Stimulated activated CD8-positive, alpha-beta memory T cell treated with anti-CD3 and anti-CD28 coated beads, Interleukin-4, amount 100 ng/mL, for 24 hours (primary cell): ENCODE data around the gene EFCAB5.
"Not testable (repeated sequence)": the region's sequence is repeated elsewhere in the genome, so short reads cannot be mapped to it uniquely, and the experiment has no call there.

Experiments used
- DNase-seq: peaks from one replicate; pipeline ENCODE4 v3.0.0-alpha.2; 2020; ENCODE audit warnings: low read depth

EFCAB5 gene

DNA sequence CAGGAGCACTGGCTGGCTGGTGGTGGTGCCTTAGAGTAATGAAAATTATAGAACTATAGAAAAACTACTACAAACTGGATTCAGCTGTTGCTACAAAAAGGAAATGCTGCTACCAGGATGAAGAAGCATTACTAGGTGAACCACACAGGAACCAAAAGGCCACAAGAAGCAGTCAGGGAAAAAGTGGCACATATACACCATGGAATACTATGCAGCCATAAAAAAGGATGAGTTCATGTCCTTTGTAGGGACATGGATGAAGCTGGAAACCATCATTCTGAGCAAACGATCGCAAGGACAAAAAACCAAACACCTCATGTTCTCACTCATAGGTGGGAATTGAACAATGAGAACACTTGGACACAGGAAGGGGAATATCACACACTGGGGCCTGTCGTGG is 5.5 kb upstream of the EFCAB5 start:
- not testable (repeated sequence) for DNase-seq

DNA sequence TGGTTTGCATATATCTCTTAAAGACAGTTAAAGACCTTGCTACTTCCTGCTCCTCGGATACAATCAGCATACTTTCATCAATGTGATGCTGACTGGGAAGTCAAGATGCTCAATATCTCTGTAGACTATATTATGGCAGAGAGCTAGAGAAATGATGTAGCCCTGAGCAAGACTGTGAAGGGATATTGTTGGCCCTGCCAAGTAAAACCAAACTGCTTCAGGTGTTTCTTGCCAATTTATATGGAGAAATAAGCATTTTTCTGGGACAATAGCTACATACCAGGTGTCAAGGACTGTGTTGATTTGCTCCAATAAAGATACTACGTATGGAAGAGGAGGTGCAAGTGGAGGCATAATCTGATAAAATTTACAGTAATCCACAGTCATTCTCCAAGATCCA is 4.7 kb upstream of the EFCAB5 start:
- no peak for DNase-seq

DNA sequence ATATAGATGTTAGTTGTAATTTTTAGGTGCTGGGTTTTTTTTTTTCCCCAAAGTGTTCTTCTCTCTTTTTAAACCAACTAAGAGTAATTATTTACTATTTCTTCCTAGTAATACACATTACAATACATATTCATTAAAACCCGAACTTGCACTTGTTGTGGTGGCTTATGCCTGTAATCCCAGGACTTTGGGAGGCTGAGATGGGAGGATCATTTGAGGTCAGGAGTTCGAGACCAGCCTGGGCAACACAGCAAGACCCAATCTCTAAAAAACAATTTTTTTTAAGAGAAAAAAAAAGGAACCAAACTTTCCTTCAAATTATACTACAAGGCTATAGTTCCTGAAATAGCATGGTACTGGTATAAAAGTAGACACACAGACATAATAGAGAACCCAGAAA is 3.8 kb downstream of the EFCAB5 start:
- no peak for DNase-seq

DNA sequence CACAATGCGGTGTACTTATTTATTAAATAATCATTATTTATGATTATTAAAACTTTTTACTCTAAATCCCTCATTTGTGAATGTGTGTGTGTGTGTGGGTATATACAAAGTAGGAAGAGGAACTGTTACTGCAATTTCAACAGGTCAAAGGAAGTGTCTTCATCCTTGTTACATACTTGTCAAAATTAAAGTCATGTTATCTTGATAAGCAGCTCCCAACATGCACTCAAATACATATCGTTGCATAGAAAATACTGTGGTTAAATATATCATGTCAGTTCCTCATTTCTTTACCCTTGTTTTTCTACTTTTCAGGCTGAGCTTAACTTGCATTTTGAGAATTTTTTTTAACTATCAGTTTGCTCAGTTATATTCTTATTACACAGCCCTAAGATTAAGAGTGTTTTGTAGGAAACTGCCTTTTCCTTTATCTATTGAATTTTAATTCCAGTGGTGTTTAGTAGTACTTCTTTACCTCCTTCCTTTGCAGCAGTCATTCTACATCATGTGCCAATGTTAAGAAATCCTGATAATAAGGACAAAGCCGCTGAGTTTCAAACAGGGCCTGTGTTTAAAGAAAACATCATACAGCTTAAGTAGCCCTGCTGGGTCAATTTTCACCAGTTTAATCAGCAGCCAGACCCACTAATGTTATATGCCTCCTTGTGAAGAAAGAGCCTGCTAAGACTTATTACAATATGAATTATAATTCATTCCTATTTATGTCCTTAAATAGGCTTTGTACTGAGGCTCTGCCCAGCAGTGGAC is 7.2 kb downstream of the EFCAB5 start:
- no peak for DNase-seq

DNA sequence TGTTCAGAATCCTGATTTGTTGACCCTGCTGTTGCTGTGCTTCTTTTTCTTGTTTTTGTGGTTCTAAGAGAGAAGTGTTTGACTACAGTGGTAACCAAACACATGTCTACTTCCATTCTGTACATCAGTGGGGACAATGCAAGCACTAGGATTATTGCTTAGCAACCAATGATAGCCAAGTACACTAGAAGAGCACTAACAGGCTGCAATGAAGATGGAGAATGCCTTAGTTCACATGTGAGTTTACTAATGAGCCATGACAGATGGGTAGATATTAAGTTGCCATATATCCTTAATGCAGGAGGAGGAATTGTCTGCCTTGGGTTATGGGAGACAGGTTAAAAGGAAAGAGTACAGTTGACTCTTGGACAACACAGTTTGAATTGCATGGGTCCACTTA is 8.3 kb downstream of the EFCAB5 start:
- DNase-seq = no peak

DNA sequence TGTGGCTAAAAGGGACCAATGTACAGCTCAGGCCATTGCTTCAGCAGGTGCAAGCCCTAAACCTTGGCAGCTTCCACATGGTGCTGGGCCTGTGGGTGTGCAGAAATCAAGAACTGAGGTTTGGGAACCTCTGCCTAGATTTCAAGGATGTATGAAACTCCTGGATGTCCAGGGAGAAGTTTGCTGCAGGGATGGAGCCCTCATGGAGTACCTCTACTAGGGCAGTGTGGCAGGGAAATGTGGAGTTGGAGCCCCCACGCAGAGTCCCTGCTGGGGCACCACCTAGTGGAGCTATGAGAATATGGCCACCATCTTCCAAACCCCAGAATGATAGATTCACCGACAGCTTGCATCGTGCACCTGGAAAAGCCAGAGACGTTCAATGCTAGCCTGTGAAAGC is 13.0 kb downstream of the EFCAB5 start:
- no peak for DNase-seq

DNA sequence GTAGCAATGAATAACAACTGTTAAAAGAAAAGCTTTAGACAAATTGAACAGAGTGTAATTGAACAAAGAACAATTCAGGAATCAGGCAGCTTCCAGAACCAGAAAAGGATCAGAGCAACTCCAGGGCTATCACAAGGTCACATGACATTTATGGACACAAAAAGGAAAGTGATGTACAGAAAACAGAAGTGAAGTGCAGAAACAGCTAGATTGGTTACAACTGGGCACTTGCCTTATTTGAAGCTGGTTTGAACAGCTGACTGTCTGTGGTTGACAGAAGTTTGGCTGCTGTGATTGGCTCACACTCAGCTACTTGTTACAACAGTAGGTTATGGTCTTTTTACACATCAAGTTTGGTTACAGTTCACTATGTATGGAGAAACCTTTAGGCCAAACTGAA is 14.8 kb downstream of the EFCAB5 start:
- no peak for DNase-seq

DNA sequence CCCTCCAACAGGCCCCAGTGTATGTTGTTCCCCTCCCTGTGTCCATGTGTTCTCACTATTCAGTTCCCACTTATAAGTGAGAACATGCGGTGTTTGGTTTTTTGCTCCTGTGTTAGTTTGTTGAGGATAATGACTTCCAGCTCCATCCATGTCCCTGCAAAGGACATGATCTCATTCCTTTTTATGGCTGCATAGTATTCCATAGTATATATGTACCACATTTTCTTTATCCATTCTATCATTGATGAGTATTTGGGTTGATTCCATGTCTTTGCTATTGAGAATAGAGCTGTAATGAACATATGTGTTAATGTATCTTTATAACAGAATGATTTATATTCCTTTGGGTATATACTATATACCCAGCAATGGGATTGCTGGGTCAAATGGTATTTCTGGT is 16.1 kb downstream of the EFCAB5 start:
- DNase-seq = not testable (repeated sequence)

DNA sequence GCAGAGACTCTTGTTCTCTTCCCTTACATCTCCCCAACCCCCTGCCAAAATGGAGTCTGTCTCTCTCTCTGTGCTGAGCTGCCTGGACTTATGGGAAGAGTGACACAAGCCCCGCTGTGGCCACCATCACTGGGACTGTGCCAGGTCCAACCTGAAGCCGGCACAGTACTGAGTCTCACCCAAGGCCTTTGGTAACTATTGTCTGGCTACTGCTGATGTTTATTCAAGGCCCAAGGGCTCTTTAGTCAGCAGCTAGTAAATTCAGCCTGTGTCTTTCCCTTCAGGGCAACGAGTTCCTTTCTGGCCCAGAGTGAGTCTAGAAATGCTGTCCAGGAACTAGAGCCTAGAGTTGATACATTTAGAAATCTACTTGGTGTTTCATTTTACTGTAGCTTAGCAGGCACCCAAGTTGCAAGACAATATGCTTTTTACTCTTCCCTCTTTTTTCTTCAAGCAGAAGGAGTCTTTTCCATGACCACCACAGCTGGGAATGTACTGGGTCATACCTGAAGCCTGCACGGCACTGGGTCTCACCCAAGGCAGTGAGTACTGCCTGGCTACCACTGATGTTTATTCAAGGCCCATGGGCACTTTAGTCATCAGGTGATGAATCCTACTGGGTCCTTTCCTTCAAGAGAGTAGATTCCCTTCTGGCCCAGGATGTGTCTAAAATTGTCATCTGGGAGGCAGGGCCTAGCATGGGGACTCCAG is 17.7 kb downstream of the EFCAB5 start:
- DNase-seq = no peak

DNA sequence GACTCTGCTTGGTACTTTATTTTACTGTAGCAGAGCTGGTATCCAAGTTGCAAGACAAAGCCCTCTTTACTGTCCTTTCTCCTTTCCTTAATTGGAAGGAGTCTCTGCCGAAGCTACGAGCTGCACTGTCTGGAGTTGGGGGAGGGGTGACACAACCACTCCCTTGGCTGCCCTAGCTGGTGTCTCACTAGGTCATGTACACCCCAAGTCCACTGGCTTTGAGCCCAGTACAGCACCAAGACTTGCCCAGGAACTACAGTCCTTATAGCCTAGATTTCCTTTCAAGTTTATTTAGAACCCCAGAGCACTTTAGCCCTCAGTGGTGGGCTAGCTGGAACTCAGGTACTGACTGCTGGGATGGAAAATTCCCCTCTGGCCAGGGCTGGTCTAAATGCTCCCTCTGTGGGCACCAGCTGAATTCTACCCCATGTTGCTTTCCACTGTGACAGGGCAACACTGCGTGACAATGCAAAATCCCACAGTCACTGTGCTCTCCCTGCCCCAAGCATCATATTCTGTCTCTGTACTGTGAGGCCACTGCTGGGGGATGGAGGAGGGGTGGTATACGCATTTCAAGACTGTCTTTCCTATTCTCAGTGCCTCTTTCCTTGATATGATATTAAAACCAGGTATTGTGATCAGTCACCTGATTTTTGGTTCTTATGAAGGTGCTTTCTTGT is 18.4 kb downstream of the EFCAB5 start:
- DNase-seq = no peak

DNA sequence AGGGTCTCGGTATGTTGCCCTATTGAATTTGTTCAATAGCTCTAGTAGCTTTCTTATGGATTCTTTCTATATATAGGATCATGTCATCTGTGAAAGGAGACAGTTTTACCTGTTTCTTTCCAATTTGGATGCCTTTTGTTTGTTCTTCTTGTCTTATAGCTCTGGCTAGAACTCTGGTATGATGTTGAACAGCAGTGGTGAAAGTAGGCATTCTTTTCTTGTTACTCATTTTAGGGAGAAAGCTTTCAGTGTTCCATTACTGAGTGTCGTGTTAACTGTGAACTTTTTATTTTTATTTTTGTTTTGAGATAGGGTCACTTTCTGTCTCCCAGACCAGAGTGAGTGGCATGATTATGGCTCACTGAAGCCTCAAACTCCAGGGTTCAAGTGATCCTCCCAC is 21.2 kb downstream of the EFCAB5 start:
- DNase-seq = no peak

DNA sequence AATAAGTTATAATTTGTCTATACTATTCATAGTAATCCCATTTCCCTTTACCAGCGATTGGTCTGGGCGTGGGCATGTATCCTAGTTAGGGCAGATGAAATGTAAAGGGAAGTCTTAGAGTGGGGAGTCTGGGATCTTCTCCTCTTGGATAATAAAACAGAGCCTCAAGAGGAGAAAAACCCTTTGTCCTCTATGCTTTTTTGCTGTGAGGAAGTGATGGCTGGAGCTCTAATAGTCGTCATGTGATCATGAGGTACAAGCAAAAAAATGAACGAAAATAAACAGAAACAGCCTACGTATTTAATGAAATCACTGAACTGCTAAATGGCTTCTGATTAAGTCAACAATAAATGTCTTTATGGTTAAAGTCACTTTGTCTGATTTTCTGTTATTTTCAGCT is 26.8 kb downstream of the EFCAB5 start:
- DNase-seq = no peak

DNA sequence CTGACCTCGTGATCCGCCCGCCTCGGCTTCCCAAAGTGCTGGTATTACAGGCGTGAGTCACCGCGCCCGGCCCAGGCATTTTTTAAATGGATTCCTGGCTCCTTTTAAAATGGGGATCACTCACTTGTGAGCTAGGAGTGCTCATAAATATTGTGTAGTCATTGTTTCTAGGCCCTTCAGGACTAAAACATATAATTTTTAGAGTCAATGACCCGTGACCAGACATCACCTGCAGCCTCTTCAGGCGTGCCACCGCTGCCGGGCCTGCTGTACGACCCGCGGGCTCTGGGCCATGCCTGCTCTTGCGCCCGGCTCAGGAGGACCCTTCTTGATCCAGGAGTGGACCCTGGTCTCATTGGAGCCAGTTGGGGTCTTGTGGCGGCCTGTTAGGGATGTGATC is 30.8 kb downstream of the EFCAB5 start:
- DNase-seq = no peak

DNA sequence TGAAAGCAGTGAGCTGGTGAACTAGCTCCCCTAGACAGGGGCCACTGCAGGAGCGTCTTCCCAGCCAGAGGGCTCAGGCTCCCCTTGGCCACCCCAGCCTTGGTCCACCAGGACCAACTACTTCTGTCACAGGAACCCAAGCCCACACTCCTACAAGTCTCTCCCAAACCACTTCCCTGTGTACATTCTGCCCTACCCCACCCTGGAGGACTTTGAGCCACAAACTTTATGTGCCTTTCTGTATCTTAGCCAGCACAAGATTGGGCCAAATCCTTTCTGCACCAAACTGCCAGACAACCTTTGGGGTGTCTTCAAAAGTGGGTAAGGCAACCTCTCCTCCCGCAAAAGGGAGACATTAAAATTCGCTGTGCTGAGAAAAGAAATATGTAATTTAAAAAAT is 31.6 kb downstream of the EFCAB5 start:
- DNase-seq = no peak

DNA sequence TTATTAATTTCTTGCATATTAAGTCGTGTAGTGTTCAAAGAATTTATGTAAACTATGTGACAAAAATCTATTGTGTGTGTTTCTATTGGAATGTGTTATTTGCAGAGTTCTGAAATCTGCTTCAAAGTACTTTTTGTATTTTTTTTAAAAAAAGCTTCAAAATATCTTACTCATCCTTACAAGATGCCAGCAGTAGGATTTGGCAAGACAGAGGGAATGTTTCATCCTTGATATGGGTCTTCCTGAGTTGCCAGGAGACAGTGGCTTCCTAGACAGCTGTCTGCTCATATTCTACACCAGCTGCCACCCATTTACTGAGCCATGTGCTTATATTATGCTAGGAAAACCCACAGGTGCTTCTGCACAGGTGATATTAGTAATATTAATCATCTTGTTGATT is 36.4 kb downstream of the EFCAB5 start:
- no peak for DNase-seq

DNA sequence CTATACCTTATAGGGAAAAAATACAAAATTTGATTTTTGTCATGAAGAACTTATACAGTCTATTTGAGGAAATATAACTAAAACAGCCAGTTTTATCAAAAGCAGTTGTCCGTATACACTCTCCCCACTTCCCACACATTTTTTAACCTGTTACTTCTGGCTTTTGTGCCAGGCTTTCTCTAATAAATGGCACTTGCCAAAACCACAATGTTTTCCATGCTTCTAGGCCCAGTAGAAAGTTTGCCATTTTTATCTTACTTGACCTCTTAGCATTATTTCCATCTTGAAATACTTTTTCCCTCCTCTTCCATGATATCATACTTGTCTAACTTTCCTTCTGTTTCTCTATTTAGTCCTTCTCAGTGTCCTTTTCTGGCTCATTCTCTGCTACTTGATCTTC is 38.8 kb downstream of the EFCAB5 start:
- DNase-seq = no peak

DNA sequence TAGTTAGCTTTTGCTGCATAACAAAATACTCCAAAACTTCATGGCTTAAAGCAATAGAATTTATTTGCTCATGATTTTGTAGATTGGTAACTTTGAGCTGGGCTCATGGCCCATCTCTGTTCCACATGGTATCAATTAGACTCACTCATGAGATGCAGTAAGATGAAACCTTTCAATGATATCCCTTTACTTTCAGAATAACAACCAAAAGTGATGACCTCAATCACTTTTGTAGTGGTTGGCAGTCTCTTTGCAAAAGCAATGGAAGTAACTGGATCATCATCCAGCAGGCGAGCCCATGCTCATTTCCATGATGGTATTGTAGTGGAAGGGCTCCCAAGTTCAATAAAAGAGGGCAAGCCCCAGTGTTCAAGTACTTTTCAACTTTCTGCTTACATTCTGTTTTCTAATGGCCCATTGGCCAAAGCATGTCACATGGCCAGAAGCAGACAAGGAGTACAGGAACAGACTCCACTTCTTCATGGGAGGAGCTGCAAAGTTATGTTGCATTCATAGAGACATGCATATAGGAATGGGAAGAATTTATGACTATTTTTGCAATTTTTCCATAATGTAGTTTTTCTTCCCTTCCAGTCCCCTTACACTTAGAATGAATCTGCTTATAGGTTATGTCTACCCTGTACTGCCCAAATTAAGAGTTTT is 41.7 kb downstream of the EFCAB5 start:
- DNase-seq = no peak

DNA sequence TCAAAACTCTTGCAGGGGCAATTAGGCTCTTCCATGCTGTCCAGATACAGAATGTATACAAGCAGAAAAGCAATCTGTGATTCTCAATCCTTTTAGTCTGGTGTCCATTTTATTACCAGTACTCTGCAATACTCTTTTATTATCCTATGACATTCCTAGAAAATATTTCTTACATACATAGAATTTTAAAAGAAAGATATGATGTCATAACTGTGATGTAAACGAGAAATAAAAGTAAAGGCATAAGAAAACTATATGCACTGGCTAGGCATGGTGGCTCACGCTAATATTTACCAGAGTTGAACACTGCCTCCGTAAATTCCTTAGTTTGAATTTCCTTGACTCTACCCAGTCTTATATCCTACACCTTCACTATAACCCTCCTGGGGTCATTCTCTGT is 55.0 kb downstream of the EFCAB5 start:
- no peak for DNase-seq

DNA sequence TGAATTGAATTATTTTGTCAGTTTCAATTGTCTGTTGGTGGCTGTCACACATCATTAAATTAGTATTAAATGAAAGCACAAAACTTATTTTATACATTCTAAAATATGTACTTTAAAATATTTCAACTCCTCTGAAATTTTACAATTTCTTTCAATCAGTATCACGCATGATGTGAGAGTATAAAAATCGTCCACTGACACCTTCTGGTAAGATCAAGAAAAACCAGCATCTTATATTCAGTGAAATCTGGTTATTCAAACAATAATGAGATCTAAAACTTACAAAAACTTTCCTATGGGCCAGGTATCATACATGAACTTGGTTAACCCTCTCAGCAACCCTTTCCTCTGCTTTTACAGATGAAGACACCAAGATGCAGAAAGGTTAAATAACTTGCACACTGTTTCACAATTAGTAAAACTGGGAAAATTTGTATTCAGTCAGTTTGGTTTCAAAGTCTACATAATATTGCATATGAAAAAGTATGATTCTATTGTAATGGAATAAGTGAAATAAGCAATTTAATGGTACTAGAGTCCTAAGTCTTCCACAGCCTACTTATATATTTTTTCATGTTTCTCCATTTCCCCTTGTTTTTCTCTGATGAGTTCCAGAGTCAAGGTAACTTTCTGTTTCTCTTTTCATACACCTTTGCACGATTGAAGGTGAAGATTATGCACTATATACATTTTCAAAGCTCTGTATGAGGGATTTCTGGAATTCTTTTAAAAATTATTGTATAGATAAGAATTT is 58.7 kb downstream of the EFCAB5 start:
- DNase-seq = no peak

DNA sequence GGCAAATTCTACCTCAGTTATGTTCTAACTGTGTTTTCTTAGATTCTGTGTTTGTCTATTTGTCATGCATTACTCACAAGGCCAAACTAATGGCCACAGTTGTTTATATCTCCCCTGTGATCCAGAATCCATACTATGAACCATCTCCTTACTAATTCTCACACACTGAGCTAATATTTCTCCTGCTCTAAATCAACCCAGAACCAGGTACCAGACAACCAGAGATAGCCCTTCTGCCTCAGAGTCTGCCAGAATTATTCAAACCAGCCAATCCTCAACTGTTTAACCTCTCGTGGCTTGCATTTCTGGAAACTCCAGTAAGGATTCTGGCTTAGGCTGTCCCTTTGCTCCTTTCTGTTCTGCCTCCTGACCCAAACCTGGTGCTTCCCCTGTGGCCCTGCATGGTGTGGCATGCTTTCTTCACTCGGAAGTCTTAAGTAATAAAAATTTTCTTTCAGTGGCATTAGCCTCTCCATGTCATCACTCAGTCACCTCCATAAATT is 59.4 kb downstream of the EFCAB5 start:
- DNase-seq = no peak

DNA sequence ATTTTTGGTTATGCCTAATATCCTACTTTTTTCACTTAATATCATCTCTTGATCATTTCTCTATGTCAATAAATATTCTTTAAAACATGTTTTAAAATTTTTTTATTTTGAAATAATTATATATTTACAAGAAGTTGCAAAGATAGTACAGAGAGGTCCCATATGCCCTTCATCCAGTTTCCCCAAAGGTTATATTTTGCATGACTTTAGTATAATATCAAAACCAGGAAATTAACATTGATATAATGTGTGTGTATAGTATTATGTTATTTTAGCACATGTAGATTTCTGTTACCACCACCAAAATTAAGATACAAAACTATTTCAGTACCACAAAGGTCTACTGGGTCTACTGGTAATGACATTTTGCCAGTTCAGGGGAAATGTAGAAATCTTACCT is 60.7 kb downstream of the EFCAB5 start:
- DNase-seq = no peak
